Spleen (tissue), 7 donors: ENCODE data around the gene TMEM139.

Experiments used
- POLR2A ChIP-seq, 3 donors: fragments of 450-650 bp; IDR thresholded peaks; one replicate each; pipeline ENCODE4 v1.5.1; 2017; ENCODE audit warnings: antibody characterized with exemption in 3 of 3, mild to moderate bottlenecking in 1 of 3
- TF ChIP-seq, protein P1 (sequence below), 11 experiments: fragments of 200-600 bp in 7 of 11; fragments of 450-650 bp in 4 of 11; sonication (generic) in 4 of 11; IDR thresholded peaks in 8 of 11; conservative IDR thresholded peaks in 3 of 11; 1 replicate in 7 of 11; 2 replicates in 4 of 11; pipeline versions ENCODE4 v1.4.0 to v1.8.0; 2016 to 2021; ENCODE audit warnings: antibody characterized with exemption in 11 of 11, inconsistent platforms in 4 of 11, mild to moderate bottlenecking in 1 of 11
- donor health status: DM: no; HTN: no; CAD: no; lungs with moderate emphysema.
- donor health status: DM: no; HTN: no; CAD: no.
- donor health status: DM: no; HTN: no; CAD: no.

GRCh38 chr7:143289421-143289820 is 4.7 kb downstream of the TMEM139 start:
- TF ChIP-seq, protein P1, sequence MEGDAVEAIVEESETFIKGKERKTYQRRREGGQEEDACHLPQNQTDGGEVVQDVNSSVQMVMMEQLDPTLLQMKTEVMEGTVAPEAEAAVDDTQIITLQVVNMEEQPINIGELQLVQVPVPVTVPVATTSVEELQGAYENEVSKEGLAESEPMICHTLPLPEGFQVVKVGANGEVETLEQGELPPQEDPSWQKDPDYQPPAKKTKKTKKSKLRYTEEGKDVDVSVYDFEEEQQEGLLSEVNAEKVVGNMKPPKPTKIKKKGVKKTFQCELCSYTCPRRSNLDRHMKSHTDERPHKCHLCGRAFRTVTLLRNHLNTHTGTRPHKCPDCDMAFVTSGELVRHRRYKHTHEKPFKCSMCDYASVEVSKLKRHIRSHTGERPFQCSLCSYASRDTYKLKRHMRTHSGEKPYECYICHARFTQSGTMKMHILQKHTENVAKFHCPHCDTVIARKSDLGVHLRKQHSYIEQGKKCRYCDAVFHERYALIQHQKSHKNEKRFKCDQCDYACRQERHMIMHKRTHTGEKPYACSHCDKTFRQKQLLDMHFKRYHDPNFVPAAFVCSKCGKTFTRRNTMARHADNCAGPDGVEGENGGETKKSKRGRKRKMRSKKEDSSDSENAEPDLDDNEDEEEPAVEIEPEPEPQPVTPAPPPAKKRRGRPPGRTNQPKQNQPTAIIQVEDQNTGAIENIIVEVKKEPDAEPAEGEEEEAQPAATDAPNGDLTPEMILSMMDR (IDR thresholded peaks at IDR 0.05 in 8 of 11, conservative IDR thresholded peaks at IDR 0.05 in 3 of 11), result no peak
- TF ChIP-seq POLR2A (IDR thresholded peaks at IDR 0.05), result no peak
